RWPE1 (cell line): Measurements from ENCODE around the gene CLDN19.

Experiments
- CTCF ChIA-PET: fragments of 350-600 bp; sonication (Branson Sonifier 250); formaldehyde crosslinking; extraction: SDS; loops from one replicate; lab custom pipeline; 2021; lab: Yijun Ruan, JAX
- POLR2A ChIA-PET: fragments of 400-600 bp; formaldehyde crosslinking; extraction: SDS; loops from one replicate; lab custom pipeline; 2020; ENCODE audit warnings: antibody characterized with exemption; ENCODE audit not compliant: low non-redundant PET; lab: Yijun Ruan, JAX
- DNase-seq: peaks from one replicate; pipeline ENCODE4 v3.0.0; 2012; ENCODE audit warnings: low spot score
- H3K27ac ChIP-seq: fragments of 450-650 bp; 2 replicates; pipeline ENCODE4 v1.5.1; 2017
- CTCF ChIP-seq: fragments of 450-650 bp; conservative IDR thresholded peaks from 2 replicates; pipeline ENCODE4 v1.5.1; 2017; ENCODE audit warnings: low read depth, mild to moderate bottlenecking

The CLDN19 gene

DNA sequence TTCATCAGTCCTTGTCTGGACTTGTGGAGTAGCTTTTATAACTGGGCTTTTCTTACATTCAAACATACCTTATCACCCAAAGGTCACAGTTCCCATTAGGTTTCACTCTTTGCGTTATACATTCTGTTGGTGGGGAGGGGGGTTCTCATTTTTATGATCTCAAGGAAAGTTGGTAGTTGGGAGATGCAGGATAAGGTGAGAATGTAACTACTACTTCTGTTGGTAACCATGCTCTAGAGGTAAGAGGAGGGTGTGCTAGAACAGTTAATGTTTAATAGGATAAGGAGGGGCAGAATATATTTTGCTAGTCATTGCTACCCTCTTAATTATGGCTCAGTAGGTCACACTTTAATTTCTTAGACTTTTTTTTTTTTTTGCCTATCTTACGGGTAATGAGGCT lies 47.1 kb downstream of the CLDN19 start:
- no peak overlapping the region for H3K27ac ChIP-seq
- no peak for DNase-seq
- ChIA-PET CTCF (interaction anchor here (0.6 kb wide), 1 partner anchor 259 kb away, joined by 3 read pairs; no protein-coding TSS in a partner anchor), POLR2A (no interaction called here)
- no peak for TF ChIP-seq CTCF

- ChIA-PET CTCF (interaction anchor here (0.6 kb wide), 1 partner anchor 258 kb away, joined by 3 read pairs; no protein-coding TSS in a partner anchor), POLR2A (no interaction called here)
- no peak for TF ChIP-seq CTCF
- no peak for DNase-seq
- no peak overlapping the region for H3K27ac ChIP-seq
Measured at GRCh38 chr1:42692461-42692860, 47.6 kb downstream of the CLDN19 start.

- no peak overlapping the region for H3K27ac ChIP-seq
- no peak for DNase-seq
- POLR2A ChIA-PET, result no interaction called here
- CTCF ChIA-PET, result no interaction called here
- TF ChIP-seq CTCF, result no peak
Measured at GRCh38 chr1:42691157-42691498, 48.9 kb downstream of the CLDN19 start.

- no peak overlapping the region for H3K27ac ChIP-seq
- CTCF ChIA-PET, result no interaction called here
- DNase-seq, result no peak
- TF ChIP-seq CTCF, result no peak
- POLR2A ChIA-PET, result no interaction called here
Measured at GRCh38 chr1:42690477-42691156, 49.4 kb downstream of the CLDN19 start.

DNA sequence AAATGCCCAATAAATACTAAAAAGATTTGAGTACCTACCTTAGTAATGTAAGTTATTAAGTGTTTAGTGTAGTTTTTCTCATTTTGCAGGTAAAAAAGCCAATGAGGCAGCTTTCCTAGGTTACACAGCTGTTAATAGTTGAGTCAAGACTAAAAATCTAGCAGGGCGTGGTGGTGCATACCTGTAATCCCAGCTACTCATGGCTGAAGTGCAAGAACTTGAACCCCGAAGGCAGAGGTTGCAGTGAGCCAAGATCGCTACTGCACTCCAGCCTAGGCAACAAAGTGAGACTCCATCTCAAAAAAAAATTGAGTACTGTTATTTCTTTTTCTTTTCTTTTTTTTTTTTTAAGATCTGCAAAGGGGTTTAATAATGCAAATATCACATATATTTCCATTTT lies 50.1 kb downstream of the CLDN19 start:
- no peak for DNase-seq
- POLR2A ChIA-PET, result interaction anchor here (0.6 kb wide), 1 partner anchor 73 kb away, joined by 3 read pairs; no protein-coding TSS in a partner anchor
- no peak overlapping the region for H3K27ac ChIP-seq
- no peak for TF ChIP-seq CTCF
- CTCF ChIA-PET, result interaction anchor here (0.6 kb wide), 1 partner anchor 558 kb away, joined by 3 read pairs; no protein-coding TSS in a partner anchor

DNA sequence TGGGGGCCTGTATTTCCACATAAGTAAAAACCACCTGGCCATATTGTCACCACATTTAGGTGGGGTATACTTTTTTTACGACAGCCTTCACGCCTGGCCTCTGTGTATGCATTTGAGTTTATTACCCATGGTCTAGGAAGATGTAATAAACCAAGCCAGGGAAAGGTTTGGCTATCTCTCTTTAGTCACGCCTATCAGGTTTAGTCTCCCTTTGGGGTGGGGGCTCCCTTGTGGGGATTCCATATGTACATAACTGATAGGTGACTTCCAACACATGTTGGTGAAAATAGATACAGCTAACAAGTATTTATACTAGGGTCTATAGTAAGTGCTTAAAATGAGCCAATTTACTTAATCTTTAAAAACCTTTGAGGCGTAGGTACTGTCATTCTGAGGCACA lies 53.6 kb downstream of the CLDN19 start:
- ChIA-PET CTCF (interaction anchor here (0.7 kb wide), 1 partner anchor 93 kb away, joined by 3 read pairs; no protein-coding TSS in a partner anchor), POLR2A (no interaction called here)
- H3K27ac ChIP-seq, result no peak overlapping the region
- DNase-seq, result no peak
- no peak for TF ChIP-seq CTCF
